GM12878 (cell line): ENCODE data around the gene PAIP1.

Experiments
- CTCF ChIP-seq, 3 experiments: IDR thresholded peaks in 2 of 3; conservative IDR thresholded peaks in 1 of 3; 2 replicates each; pipeline ENCODE4 v1.5.1; 2011; ENCODE audit warnings: low read depth in 3 of 3, low read length in 3 of 3, mild to moderate bottlenecking in 3 of 3, control low read depth in 2 of 3, moderate library complexity in 2 of 3, inconsistent platforms in 1 of 3, mixed read lengths in 1 of 3; ENCODE audit not compliant: control insufficient read depth in 2 of 3, insufficient read depth in 1 of 3; ENCODE audit errors: extremely low read depth in 1 of 3
- SIN3A ChIP-seq: IDR thresholded peaks from 2 replicates; pipeline ENCODE4 v1.6.1; 2012; ENCODE audit warnings: low read depth, low read length, improper control_type of control experiment
- TAF1 ChIP-seq: IDR thresholded peaks from 2 replicates; pipeline ENCODE4 v1.6.1; 2011; ENCODE audit warnings: mild to moderate bottlenecking, low read depth, low read length, borderline replicate concordance

- no peak for TF ChIP-seq CTCF (IDR thresholded peaks at IDR 0.05 in 2 of 3, conservative IDR thresholded peaks at IDR 0.05 in 1 of 3; ENCODE audit: control insufficient read depth in 2 of 3, extremely low read depth in 1 of 3, insufficient read depth in 1 of 3, low read depth in 3 of 3, low read length in 3 of 3)
- no peak for TF ChIP-seq SIN3A
- TF ChIP-seq TAF1: no peak
Observed at GRCh38 chr5:43572357-43572756, 15.5 kb upstream of the PAIP1 start.
